ENCODE results near the gene WHRN.

Gene WHRN

GRCh38 chr9:114428466-114428865 lies 76.8 kb downstream of the WHRN start:
- H3K36me3 Mint-ChIP-seq (ENCODE audit: low read depth): no peaks in the 10 kb centered on the region
- no peak overlapping the region for H3K4me3 Mint-ChIP-seq
- no peak for TF ChIP-seq CTCF (IDR thresholded peaks at IDR 0.05)
- H3K9me3 Mint-ChIP-seq: no peaks in the 10 kb centered on the region
- H3K4me1 Mint-ChIP-seq: peaks cover 4% of the 10 kb centered on the region
- H3K27me3 Mint-ChIP-seq (ENCODE audit: low read depth, poor library complexity): peaks cover 10% of the 10 kb centered on the region
- H3K27ac Mint-ChIP-seq: no peak overlapping the region
- DNase-seq: no peak

- Mint-ChIP-seq H3K27ac (no peak overlapping the region), H3K27me3 (ENCODE audit: low read depth, poor library complexity) (peaks cover 10% of the 10 kb centered on the region), H3K9me3 (no peaks in the 10 kb centered on the region)
Observed at GRCh38 chr9:114427644-114428043, 77.6 kb downstream of the WHRN start.

DNA sequence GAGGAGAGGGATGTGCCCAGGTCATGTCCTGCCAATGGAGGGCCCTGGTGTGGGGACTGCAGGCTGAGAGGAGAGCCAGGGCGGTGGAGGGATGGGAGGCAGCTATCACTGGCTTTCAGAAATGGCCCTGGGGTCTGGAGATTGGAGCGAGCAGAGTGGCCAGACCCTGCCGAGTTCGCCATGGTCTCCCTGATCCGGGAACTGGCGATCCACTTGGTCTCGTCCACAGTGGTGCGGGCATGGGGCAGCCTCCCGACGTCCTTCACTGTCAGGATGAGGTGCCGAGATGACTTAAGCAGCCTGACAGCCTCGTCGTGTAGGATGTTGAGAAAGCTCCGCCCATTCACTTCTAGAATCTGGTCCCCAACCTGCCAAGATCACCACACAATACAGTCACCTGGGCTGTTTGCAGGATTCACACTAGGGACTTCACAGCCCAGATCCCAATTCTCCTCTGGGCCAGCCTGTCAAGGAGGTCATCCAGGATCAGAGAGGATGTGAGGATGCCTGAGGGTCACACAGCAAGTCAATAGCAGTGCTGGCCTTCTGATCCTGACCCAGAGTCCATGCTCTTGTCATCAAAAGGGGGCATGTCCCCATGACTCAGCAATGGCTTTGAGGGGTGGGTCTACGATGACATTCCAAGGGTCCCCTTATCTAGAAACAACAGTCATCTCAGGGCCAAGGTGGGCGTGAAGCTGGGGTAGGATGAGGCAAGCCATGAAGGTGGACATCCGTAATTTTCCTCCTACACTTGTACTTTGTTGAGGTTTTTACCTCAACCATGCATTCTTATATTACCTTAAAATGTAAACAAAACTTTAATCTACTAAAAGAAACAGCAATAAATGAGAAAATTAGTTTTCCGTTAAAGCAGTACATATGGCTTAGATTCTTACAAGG lies 79.0 kb downstream of the WHRN start:
- no peaks in the 10 kb centered on the region for H3K36me3 Mint-ChIP-seq (ENCODE audit: low read depth)
- H3K27ac Mint-ChIP-seq: no peak overlapping the region
- no peak for DNase-seq
- H3K9me3 Mint-ChIP-seq: no peaks in the 10 kb centered on the region
- H3K4me3 Mint-ChIP-seq: no peak overlapping the region
- peaks cover 7% of the 10 kb centered on the region for H3K27me3 Mint-ChIP-seq (ENCODE audit: low read depth, poor library complexity)
- TF ChIP-seq CTCF (IDR thresholded peaks at IDR 0.05): no peak
- H3K4me1 Mint-ChIP-seq: peaks cover 5% of the 10 kb centered on the region

More at GRCh38 chr9:114427644-114428043, 77.6 kb downstream of the WHRN start:
- Mint-ChIP-seq H3K4me1 (peaks cover 5% of the 10 kb centered on the region), H3K4me3 (no peak overlapping the region), H3K36me3 (ENCODE audit: low read depth) (no peaks in the 10 kb centered on the region)
- DNase-seq: no peak
- TF ChIP-seq CTCF (IDR thresholded peaks at IDR 0.05): no peak

DNA sequence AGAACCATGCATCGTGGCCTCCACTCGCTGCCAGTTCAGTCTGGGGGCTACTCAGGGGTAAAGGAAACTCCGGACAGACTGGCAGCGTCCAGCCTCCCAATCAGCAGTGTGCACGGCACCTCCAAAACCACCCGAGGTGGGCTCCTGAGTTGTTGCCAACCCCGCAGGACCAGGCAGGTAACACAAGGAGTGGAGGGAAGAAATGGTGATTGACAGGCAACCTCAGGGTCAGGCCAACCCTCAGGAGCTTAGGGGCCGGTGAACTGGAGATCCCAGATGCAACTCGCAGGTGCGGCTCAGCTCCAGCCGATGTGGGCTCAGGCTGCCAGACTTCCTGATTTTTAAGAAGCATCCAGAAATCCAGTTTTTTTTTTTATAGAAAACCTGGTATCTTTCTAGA lies 80.1 kb downstream of the WHRN start:
- H3K27ac Mint-ChIP-seq: no peak overlapping the region
- no peak for TF ChIP-seq CTCF (IDR thresholded peaks at IDR 0.05)
- DNase-seq: no peak
- peaks cover 7% of the 10 kb centered on the region for H3K27me3 Mint-ChIP-seq (ENCODE audit: low read depth, poor library complexity)
- H3K4me1 Mint-ChIP-seq: peaks cover 5% of the 10 kb centered on the region
- H3K36me3 Mint-ChIP-seq (ENCODE audit: low read depth): no peaks in the 10 kb centered on the region
- H3K9me3 Mint-ChIP-seq: no peaks in the 10 kb centered on the region
- H3K4me3 Mint-ChIP-seq: no peak overlapping the region

- Mint-ChIP-seq H3K27ac (no peak overlapping the region), H3K4me3 (no peak overlapping the region), H3K4me1 (peaks cover 5% of the 10 kb centered on the region), H3K27me3 (ENCODE audit: low read depth, poor library complexity) (peaks cover 2% of the 10 kb centered on the region), H3K36me3 (ENCODE audit: low read depth) (no peaks in the 10 kb centered on the region), H3K9me3 (no peaks in the 10 kb centered on the region)
- TF ChIP-seq CTCF (IDR thresholded peaks at IDR 0.05): no peak
- no peak for DNase-seq
Observed at GRCh38 chr9:114424126-114424525, 81.1 kb downstream of the WHRN start.

GRCh38 chr9:114423181-114423580 lies 82.1 kb downstream of the WHRN start:
- H3K9me3 Mint-ChIP-seq: no peaks in the 10 kb centered on the region
- H3K36me3 Mint-ChIP-seq (ENCODE audit: low read depth): peaks cover 4% of the 10 kb centered on the region
- peaks cover 2% of the 10 kb centered on the region for H3K27me3 Mint-ChIP-seq (ENCODE audit: low read depth, poor library complexity)

More at GRCh38 chr9:114423181-114423580, 82.1 kb downstream of the WHRN start:
- Mint-ChIP-seq H3K4me1 (peaks cover 5% of the 10 kb centered on the region), H3K27ac (no peak overlapping the region), H3K4me3 (no peak overlapping the region)
- no peak for TF ChIP-seq CTCF (IDR thresholded peaks at IDR 0.05)
- no peak for DNase-seq

Data from nephron progenitor cell (in vitro differentiated cells).